GM12878 (cell line): ENCODE data around the gene IL16. TPM values are rescaled to one million over a fixed set of nuclear protein-coding genes. Genes with fewer than 3 reads are reported as not detected.

Source experiments
- ATAC-seq: fragments of 200-7000 bp; cut with Tn5 transposase; 3 replicates; pipeline ENCODE4 v1.9.1; 2020; ENCODE audit warnings: mild to moderate bottlenecking, moderate library complexity
- BruUV-seq: library from RNA; stranded (reverse); fragments of 400-500 nt; replicated peaks from 2 replicates; lab custom pipeline; 2021; lab: Mats Ljungman, UMichigan
- CTCF ChIA-PET: fragments of 300-600 bp; sonication (Branson Sonifier 250); formaldehyde crosslinking; extraction: SDS; loops from one replicate; lab custom pipeline; 2021; ENCODE audit warnings: inconsistent platforms; lab: Yijun Ruan, JAX
- POLR2A ChIA-PET: fragments of 350-600 bp; formaldehyde crosslinking; extraction: SDS; loops from one replicate; lab custom pipeline; 2021; ENCODE audit warnings: inconsistent platforms; lab: Charles Lee
- RAD21 ChIA-PET: fragments of 300-600 bp; sonication (Branson Sonifier 250); formaldehyde crosslinking; loops from one replicate; lab custom pipeline; 2023; ENCODE audit warnings: antibody characterized with exemption; ENCODE audit not compliant: unreplicated experiment; lab: Charles Lee
- SMC1A ChIA-PET: fragments of 300-600 bp; sonication (Branson Sonifier 250); formaldehyde crosslinking; loops from one replicate; lab custom pipeline; 2023; ENCODE audit not compliant: unreplicated experiment, uncharacterized antibody; lab: Charles Lee
- DNase-seq: peaks from one replicate; pipeline ENCODE4 v3.0.0-alpha.2; 2011; ENCODE audit warnings: low read depth, low spot score
- FAIRE-seq: peaks from 3 replicates; lab custom pipeline; 2011; peaks lifted over from hg19 to GRCh38; lab: Jason Lieb, UNC
- H2AFZ ChIP-seq: 2 replicates; pipeline ENCODE4 v1.6.0; 2011; ENCODE audit warnings: low read depth, low read length, control low read depth; ENCODE audit not compliant: control insufficient read depth
- H3K27ac ChIP-seq: 2 replicates; pipeline ENCODE4 v1.5.1; 2011; ENCODE audit warnings: control low read depth; ENCODE audit not compliant: control insufficient read depth, insufficient read depth
- H3K27me3 ChIP-seq, 2 experiments: replicated peaks in 1 of 2; 2 replicates each; pipeline versions ENCODE4 v1.6.0 to v1.6.1; 2011; ENCODE audit warnings: low read length in 1 of 2; ENCODE audit not compliant: control insufficient read depth in 2 of 2, insufficient read depth in 2 of 2
- H3K36me3 ChIP-seq, 2 experiments: 2 replicates each; pipeline ENCODE4 v1.5.1; 2011; ENCODE audit warnings: low read length in 1 of 2; ENCODE audit not compliant: control insufficient read depth in 2 of 2, insufficient read depth in 2 of 2
- H3K4me1 ChIP-seq: 2 replicates; pipeline ENCODE4 v1.6.1; 2011; ENCODE audit warnings: mild to moderate bottlenecking, low read length, moderate library complexity, mixed read lengths; ENCODE audit not compliant: control insufficient read depth, insufficient read depth
- H3K4me2 ChIP-seq: 2 replicates; pipeline ENCODE4 v1.6.0; 2011; ENCODE audit warnings: control low read depth; ENCODE audit not compliant: control insufficient read depth, insufficient read depth
- H3K4me3 ChIP-seq: fragments of 200-600 bp; sonication (generic); 2 replicates; pipeline ENCODE4 v1.5.1; 2016
- H3K79me2 ChIP-seq: 2 replicates; pipeline ENCODE4 v1.6.0; 2011; ENCODE audit warnings: low read length; ENCODE audit not compliant: control insufficient read depth, insufficient read depth
- H3K9ac ChIP-seq: 2 replicates; pipeline ENCODE4 v1.8.0; 2011; ENCODE audit warnings: low read length, control low read depth, mixed read lengths; ENCODE audit not compliant: control insufficient read depth, insufficient read depth
- H3K9me3 ChIP-seq: replicated peaks from 3 replicates; pipeline ENCODE4 v1.5.1; 2011; ENCODE audit warnings: mild to moderate bottlenecking, low read length; ENCODE audit not compliant: control insufficient read depth, insufficient read depth
- H4K20me1 ChIP-seq: 2 replicates; pipeline ENCODE4 v1.6.0; 2011; ENCODE audit not compliant: control insufficient read depth, insufficient read depth
- ATF7 ChIP-seq: fragments of 450-650 bp; IDR thresholded peaks from 2 replicates; pipeline ENCODE4 v1.6.1; 2016; ENCODE audit warnings: low read depth, mild to moderate bottlenecking
- ETV6 ChIP-seq, 2 experiments: fragments of 450-650 bp in 1 of 2; IDR thresholded peaks in 1 of 2; conservative IDR thresholded peaks in 1 of 2; 2 replicates each; pipeline ENCODE4 v1.6.1; 2014; ENCODE audit warnings: antibody characterized with exemption in 1 of 2, borderline replicate concordance in 1 of 2, low read depth in 1 of 2, mild to moderate bottlenecking in 1 of 2, moderate library complexity in 1 of 2
- GATAD2B ChIP-seq: fragments of 450-650 bp; conservative IDR thresholded peaks from 2 replicates; pipeline ENCODE4 v1.6.1; 2017; ENCODE audit warnings: low read depth, mild to moderate bottlenecking, moderate library complexity
- NFYA ChIP-seq: IDR thresholded peaks from 2 replicates; pipeline ENCODE4 v1.6.1; 2011; ENCODE audit warnings: low read depth, mild to moderate bottlenecking, low read length, improper control_type of control experiment, borderline replicate concordance
- RAD21 ChIP-seq: IDR thresholded peaks from 2 replicates; pipeline ENCODE4 v1.6.1; 2011; ENCODE audit warnings: mild to moderate bottlenecking, low read depth, low read length, moderate library complexity; ENCODE audit not compliant: insufficient read depth
- SP1 ChIP-seq: IDR thresholded peaks from one replicate; pipeline ENCODE4 v1.6.1; 2011; ENCODE audit warnings: low read depth, low read length
- TCF3 ChIP-seq: IDR thresholded peaks from 2 replicates; pipeline ENCODE4 v1.6.1; 2012; ENCODE audit warnings: low read depth, mild to moderate bottlenecking, low read length, borderline replicate concordance; ENCODE audit not compliant: insufficient read depth
- WGBS: methylation state at CpG from one replicate; pipeline ENCODE4 v1.1.6; 2016; ENCODE audit warnings: low lambda C conversion rate; ENCODE audit not compliant: insufficient replicate concordance, insufficient coverage; ENCODE audit errors: missing lambda C conversion rate; 5-methylcytosine and 5-hydroxymethylcytosine counted together
- in situ Hi-C: fragments of 300-500 bp; cut with MboI; formaldehyde crosslinking; loops from 9 replicates; pipeline ENCODE4 v1.14.3; 2018; ENCODE audit warnings: mixed read lengths
- intact Hi-C: fragments of 100-400 bp; cut with micrococcal nuclease; formaldehyde crosslinking; loops from one replicate; pipeline ENCODE4 v1.14.2; 2022; ENCODE audit not compliant: unreplicated experiment
- polyA plus RNA-seq, 11 experiments: library from polyadenylated mRNA; depleted of rRNA in 4 of 11; unstranded in 6 of 11; stranded (reverse) in 5 of 11; fragments of >200 nt; fragmentation: Nextera tagmentation in 4 of 11; fragmentation: Illumina TruSeq in 1 of 11; extraction: Ambion mirVana in 4 of 11; extraction: Trizol in 1 of 11; gene quantifications; 1 replicate in 1 of 11; 2 replicates in 10 of 11; pipeline versions ENCODE4 v1.2.1 to v1.2.3, GENCODE V29; 2011 to 2016; ENCODE audit warnings: inconsistent platforms in 2 of 11, missing spikeins in 2 of 11, low read depth in 1 of 11
- total RNA-seq, 4 experiments: library from RNA; depleted of rRNA in 3 of 4; stranded (reverse); fragments of >200 nt in 3 of 4; fragmentation: Illumina TruSeq in 1 of 4; extraction: Trizol in 1 of 4; gene quantifications; 2 replicates each; pipeline versions ENCODE4 v1.2.1 to v1.2.3, GENCODE V29; 2013 to 2021
- TF ChIP-seq, protein P1 (sequence below): fragments of 450-650 bp; IDR thresholded peaks from 2 replicates; pipeline ENCODE4 v1.6.1; 2016; ENCODE audit warnings: mild to moderate bottlenecking
- TF ChIP-seq, protein P2 (sequence below): IDR thresholded peaks from 2 replicates; pipeline ENCODE4 v1.6.1; 2011; ENCODE audit warnings: borderline replicate concordance, low read depth, mild to moderate bottlenecking, moderate library complexity, low read length; ENCODE audit not compliant: insufficient read depth, poor library complexity, severe bottlenecking

IL16 gene
- total and polyA plus RNA-seq, 10 of the 15 experiments (the other 5 are each of a cell fraction or from before 2014, with no cell fraction given), result 21.7 to 206 (median 44.5) TPM

DNA sequence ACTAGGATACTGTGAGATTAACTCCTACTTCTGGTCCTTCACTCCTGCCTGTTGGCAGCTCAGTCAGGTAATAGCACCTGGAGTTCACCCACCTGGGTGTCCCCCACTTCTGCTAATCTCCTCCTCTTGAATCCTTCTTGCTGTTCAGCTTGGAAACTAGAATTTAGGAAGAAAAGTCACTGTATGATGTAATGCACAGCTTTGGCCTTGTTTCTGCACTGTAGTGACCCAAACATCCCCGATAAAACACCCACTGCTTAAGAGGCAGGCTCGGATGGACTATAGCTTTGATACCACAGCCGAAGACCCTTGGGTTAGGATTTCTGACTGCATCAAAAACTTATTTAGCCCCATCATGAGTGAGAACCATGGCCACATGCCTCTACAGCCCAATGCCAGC is 102.5 kb downstream of the IL16 start:
- Histone ChIP-seq H3K4me3 (peak overlapping the region; percentile 75), H3K36me3 (peaks cover 5 to 19% of the 10 kb centered on the region in 2 experiments), H3K4me1 (peaks cover 64% of the 10 kb centered on the region), H4K20me1 (no peaks in the 10 kb centered on the region), H3K79me2 (peaks cover 95% of the 10 kb centered on the region), H2AFZ (no peak overlapping the region), H3K9ac (peak overlapping the region; percentile 79), H3K9me3 (no peaks in the 10 kb centered on the region), H3K4me2 (peak overlapping the region; percentile 100), H3K27me3 (no peaks in the 10 kb centered on the region), H3K27ac (peak overlapping the region; percentile 99)
- POLR2A ChIA-PET, result interaction anchor here (1.1 to 7.0 kb wide), 8 partner anchors 7 to 25 kb away, joined by 3 to 103 read pairs (median 5); partner anchors contain the start of gene STARD5
- FAIRE-seq (no peak), ATAC-seq (no peak), DNase-seq (no peak)
- SMC1A ChIA-PET, result interaction anchor here (0.7 to 9.6 kb wide), 13 partner anchors 9 to 275 kb away, joined by 3 to 109 read pairs (median 4); no protein-coding TSS in a partner anchor
- 73% methylated on average over 3 of the region's 3 CpGs for WGBS
- intact Hi-C loops (loop anchor here (10.0 kb wide), 1 partner anchor 746 kb away; the partner anchor contains the start of gene MEX3B), in situ Hi-C loops (loop anchor here (10.0 to 25.0 kb wide), 5 partner anchors 304 to 1913 kb away; partner anchors contain the start of genes HDGFL3 and RPS17)
- no TSS peak for BruUV-seq
- CTCF ChIA-PET, result interaction anchor here (1.0 to 4.4 kb wide), 10 partner anchors 8 to 37 kb away, joined by 3 to 45 read pairs (median 6); no protein-coding TSS in a partner anchor
- TF ChIP-seq NFYA (no peak), ATF7 (0 out of 2 replicates have a peak, but pooled peaks have one; percentile 21)
- RAD21 ChIA-PET, result interaction anchor here (0.9 to 3.0 kb wide), 9 partner anchors 8 to 299 kb away, joined by 3 to 16 read pairs (median 8); partner anchors contain the start of genes STARD5 and TLNRD1

DNA sequence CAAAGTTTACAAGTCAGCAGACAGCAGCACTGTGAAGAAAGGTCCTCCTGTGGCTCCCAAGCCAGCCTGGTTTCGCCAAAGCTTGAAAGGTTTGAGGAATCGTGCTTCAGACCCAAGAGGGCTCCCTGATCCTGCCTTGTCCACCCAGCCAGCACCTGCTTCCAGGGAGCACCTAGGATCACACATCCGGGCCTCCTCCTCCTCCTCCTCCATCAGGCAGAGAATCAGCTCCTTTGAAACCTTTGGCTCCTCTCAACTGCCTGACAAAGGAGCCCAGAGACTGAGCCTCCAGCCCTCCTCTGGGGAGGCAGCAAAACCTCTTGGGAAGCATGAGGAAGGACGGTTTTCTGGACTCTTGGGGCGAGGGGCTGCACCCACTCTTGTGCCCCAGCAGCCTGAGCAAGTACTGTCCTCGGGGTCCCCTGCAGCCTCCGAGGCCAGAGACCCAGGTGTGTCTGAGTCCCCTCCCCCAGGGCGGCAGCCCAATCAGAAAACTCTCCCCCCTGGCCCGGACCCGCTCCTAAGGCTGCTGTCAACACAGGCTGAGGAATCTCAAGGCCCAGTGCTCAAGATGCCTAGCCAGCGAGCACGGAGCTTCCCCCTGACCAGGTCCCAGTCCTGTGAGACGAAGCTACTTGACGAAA is 103.1 kb downstream of the IL16 start:
- H3K4me3 ChIP-seq, result peak overlapping the region; percentile 75
- peaks cover 64% of the 10 kb centered on the region for H3K4me1 ChIP-seq
- TF ChIP-seq ETV6 (conservative IDR thresholded peaks at IDR 0.05 in 1 of 2, IDR thresholded peaks at IDR 0.05 in 1 of 2; ENCODE audit: borderline replicate concordance in 1 of 2, low read depth in 1 of 2) (no peak), NFYA (no peak), TCF3 (no peak), SP1 (no peak), RAD21 (no peak), GATAD2B (no peak)
- TF ChIP-seq, protein P1, sequence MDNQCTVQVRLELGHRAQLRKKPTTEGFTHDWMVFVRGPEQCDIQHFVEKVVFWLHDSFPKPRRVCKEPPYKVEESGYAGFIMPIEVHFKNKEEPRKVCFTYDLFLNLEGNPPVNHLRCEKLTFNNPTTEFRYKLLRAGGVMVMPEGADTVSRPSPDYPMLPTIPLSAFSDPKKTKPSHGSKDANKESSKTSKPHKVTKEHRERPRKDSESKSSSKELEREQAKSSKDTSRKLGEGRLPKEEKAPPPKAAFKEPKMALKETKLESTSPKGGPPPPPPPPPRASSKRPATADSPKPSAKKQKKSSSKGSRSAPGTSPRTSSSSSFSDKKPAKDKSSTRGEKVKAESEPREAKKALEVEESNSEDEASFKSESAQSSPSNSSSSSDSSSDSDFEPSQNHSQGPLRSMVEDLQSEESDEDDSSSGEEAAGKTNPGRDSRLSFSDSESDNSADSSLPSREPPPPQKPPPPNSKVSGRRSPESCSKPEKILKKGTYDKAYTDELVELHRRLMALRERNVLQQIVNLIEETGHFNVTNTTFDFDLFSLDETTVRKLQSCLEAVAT, result peak; percentile 19; the same call in 1 of the 2 replicates
- TF ChIP-seq, protein P2, sequence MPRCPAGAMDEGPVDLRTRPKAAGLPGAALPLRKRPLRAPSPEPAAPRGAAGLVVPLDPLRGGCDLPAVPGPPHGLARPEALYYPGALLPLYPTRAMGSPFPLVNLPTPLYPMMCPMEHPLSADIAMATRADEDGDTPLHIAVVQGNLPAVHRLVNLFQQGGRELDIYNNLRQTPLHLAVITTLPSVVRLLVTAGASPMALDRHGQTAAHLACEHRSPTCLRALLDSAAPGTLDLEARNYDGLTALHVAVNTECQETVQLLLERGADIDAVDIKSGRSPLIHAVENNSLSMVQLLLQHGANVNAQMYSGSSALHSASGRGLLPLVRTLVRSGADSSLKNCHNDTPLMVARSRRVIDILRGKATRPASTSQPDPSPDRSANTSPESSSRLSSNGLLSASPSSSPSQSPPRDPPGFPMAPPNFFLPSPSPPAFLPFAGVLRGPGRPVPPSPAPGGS, result no peak

More for the DNA sequence above, 103.1 kb downstream of the IL16 start:
- H3K9me3 ChIP-seq, result no peaks in the 10 kb centered on the region
- CTCF ChIA-PET, result interaction anchor here (0.6 to 4.4 kb wide), 12 partner anchors 8 to 37 kb away, joined by 3 to 45 read pairs (median 6); no protein-coding TSS in a partner anchor
- ATAC-seq (no peak), DNase-seq (no peak), FAIRE-seq (no peak)
- POLR2A ChIA-PET, result interaction anchor here (1.1 to 7.0 kb wide), 9 partner anchors 8 to 24 kb away, joined by 3 to 103 read pairs (median 5); partner anchors contain the start of gene STARD5
- peak overlapping the region; percentile 100 for H3K4me2 ChIP-seq
- peaks cover 7 to 23% of the 10 kb centered on the region in 2 experiments for H3K36me3 ChIP-seq
- SMC1A ChIA-PET, result interaction anchor here (0.8 to 5.3 kb wide), 13 partner anchors 8 to 286 kb away, joined by 3 to 55 read pairs (median 4); no protein-coding TSS in a partner anchor
- WGBS, result 48% methylated on average over 12 of the region's 14 CpGs
- RAD21 ChIA-PET, result interaction anchor here (0.8 to 3.0 kb wide), 10 partner anchors 9 to 37 kb away, joined by 3 to 16 read pairs (median 6); partner anchors contain the start of gene STARD5
- in situ Hi-C loops, result loop anchor here (10.0 to 25.0 kb wide), 5 partner anchors 305 to 1913 kb away; partner anchors contain the start of genes HDGFL3 and RPS17
- no peaks in the 10 kb centered on the region for H3K27me3 ChIP-seq
- no peaks in the 10 kb centered on the region for H4K20me1 ChIP-seq
- no peak overlapping the region for H2AFZ ChIP-seq
- intact Hi-C loops, result loop anchor here (10.0 kb wide), 1 partner anchor 745 kb away; the partner anchor contains the start of gene MEX3B
- H3K79me2 ChIP-seq, result peaks cover 96% of the 10 kb centered on the region
- peak overlapping the region; percentile 79 for H3K9ac ChIP-seq
- no TSS peak for BruUV-seq
- H3K27ac ChIP-seq, result peak overlapping the region; percentile 99
